HCT116 (cell line): ENCODE results near the gene AMER3.

Source experiments
- EZH2 ChIP-seq: fragments of 200-600 bp; sonication (generic); IDR thresholded peaks from 2 replicates; pipeline ENCODE4 v1.6.1; 2017; ENCODE audit warnings: antibody characterized with exemption, mixed run types
- POLR2A ChIP-seq: IDR thresholded peaks from 2 replicates; pipeline ENCODE4 v1.7.0; 2011; ENCODE audit warnings: borderline replicate concordance; ENCODE audit not compliant: insufficient read depth, insufficient read length; ENCODE audit errors: extremely low read depth
- POLR2AphosphoS5 ChIP-seq: IDR thresholded peaks from 2 replicates; pipeline ENCODE4 v1.6.1; 2011; ENCODE audit warnings: mild to moderate bottlenecking, low read depth, low read length, moderate library complexity
- SRF ChIP-seq: IDR thresholded peaks from 2 replicates; pipeline ENCODE4 v1.6.1; 2012; ENCODE audit warnings: low read depth
- ZNF274 ChIP-seq: fragments of 200-500 bp; sonication (Bioruptor generic); IDR thresholded peaks from 2 replicates; pipeline ENCODE4 v1.6.1; 2014; ENCODE audit warnings: mild to moderate bottlenecking, low read depth, low read length, inconsistent platforms
- TF ChIP-seq, protein P1 (sequence below), 3 experiments: fragments of 200-600 bp in 1 of 3; sonication (generic) in 1 of 3; IDR thresholded peaks in 2 of 3; conservative IDR thresholded peaks in 1 of 3; 2 replicates each; pipeline ENCODE4 v1.5.1; 2012 to 2017; ENCODE audit warnings: low read depth in 2 of 3, low read length in 2 of 3, antibody characterized with exemption in 1 of 3, borderline replicate concordance in 1 of 3, control low read depth in 1 of 3, mild to moderate bottlenecking in 1 of 3, mixed read lengths in 1 of 3, mixed run types in 1 of 3, moderate library complexity in 1 of 3; ENCODE audit not compliant: insufficient read depth in 1 of 3
- TF ChIP-seq, protein P2 (sequence below): IDR thresholded peaks from 2 replicates; pipeline ENCODE4 v1.6.1; 2012
- TF ChIP-seq, protein P3 (sequence below): IDR thresholded peaks from 2 replicates; pipeline ENCODE4 v1.6.1; 2012

DNA sequence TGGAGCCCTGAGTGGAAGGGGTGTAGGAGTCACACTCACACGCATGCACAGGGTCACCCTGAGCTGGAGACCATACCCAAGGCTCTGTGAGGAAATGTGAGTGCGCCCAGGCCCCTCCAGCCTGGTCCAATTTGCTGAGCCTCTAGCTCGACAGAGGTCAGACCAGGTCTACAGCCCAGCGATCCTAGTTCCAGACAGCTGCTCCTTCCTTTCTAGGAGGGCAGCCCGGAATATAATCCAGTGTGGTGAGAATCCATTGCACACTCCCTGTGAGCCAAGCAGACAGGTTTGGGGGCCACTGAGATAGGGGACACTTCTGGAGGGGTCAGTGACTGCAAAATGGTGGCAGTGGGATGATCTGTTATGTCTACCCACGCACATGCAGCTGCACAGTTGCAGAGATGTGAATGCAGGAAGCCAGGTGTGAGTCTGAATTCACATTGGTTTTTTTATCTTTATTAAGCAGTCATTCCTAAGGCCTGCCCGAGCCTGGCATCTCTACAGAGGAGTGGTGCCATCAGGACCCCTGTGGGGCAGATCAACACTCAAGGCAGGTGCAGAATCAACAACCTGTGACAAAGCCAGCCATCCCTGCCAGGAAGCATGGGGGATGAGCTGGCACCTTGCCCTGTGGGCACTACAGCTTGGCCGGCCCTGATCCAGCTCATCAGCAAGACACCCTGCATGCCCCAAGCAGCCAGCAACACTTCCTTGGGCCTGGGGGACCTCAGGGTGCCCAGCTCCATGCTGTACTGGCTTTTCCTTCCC, 26.6 kb upstream of the AMER3 start, which contains the start of gene GPR148:
- TF ChIP-seq POLR2A (no peak), EZH2 (no peak), POLR2AphosphoS5 (no peak), ZNF274 (no peak), SRF (no peak)
- TF ChIP-seq, protein P1, sequence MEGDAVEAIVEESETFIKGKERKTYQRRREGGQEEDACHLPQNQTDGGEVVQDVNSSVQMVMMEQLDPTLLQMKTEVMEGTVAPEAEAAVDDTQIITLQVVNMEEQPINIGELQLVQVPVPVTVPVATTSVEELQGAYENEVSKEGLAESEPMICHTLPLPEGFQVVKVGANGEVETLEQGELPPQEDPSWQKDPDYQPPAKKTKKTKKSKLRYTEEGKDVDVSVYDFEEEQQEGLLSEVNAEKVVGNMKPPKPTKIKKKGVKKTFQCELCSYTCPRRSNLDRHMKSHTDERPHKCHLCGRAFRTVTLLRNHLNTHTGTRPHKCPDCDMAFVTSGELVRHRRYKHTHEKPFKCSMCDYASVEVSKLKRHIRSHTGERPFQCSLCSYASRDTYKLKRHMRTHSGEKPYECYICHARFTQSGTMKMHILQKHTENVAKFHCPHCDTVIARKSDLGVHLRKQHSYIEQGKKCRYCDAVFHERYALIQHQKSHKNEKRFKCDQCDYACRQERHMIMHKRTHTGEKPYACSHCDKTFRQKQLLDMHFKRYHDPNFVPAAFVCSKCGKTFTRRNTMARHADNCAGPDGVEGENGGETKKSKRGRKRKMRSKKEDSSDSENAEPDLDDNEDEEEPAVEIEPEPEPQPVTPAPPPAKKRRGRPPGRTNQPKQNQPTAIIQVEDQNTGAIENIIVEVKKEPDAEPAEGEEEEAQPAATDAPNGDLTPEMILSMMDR (IDR thresholded peaks at IDR 0.05 in 2 of 3, conservative IDR thresholded peaks at IDR 0.05 in 1 of 3; ENCODE audit: borderline replicate concordance in 1 of 3, insufficient read depth in 1 of 3, low read depth in 2 of 3, low read length in 2 of 3), result no peak
- TF ChIP-seq, protein P2, sequence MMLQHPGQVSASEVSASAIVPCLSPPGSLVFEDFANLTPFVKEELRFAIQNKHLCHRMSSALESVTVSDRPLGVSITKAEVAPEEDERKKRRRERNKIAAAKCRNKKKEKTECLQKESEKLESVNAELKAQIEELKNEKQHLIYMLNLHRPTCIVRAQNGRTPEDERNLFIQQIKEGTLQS, result no peak
- TF ChIP-seq, protein P3, sequence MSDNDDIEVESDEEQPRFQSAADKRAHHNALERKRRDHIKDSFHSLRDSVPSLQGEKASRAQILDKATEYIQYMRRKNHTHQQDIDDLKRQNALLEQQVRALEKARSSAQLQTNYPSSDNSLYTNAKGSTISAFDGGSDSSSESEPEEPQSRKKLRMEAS, result no peak
